ENCODE data around the gene SLC22A14. TPM values are rescaled to one million over a fixed set of nuclear protein-coding genes. Genes with fewer than 3 reads are reported as not detected.

The SLC22A14 gene
- total and polyA plus RNA-seq, 4 donors = 0.17 TPM; not detected in 3

- Histone ChIP-seq H3K36me3 (ENCODE audit: control insufficient read depth in 4 of 4, insufficient read depth in 3 of 4, low read depth in 1 of 4, low read length in 3 of 4) (no peaks in the 10 kb centered on the region), H3K9me3 (ENCODE audit: control insufficient read depth in 4 of 4, low read length in 3 of 4) (no peaks in the 10 kb centered on the region), H3K9ac (ENCODE audit: low read depth in 1 of 2, low read length in 2 of 2) (no peak overlapping the region), H3K4me3 (ENCODE audit: low read depth in 1 of 3, low read length in 3 of 3) (no peak overlapping the region), H3K27ac (ENCODE audit: low read depth in 1 of 2, low read length in 2 of 2) (no peak overlapping the region), H3K27me3 (ENCODE audit: control insufficient read depth in 4 of 4, insufficient read depth in 4 of 4, low read length in 3 of 4) (no peaks in the 10 kb centered on the region), H3K4me1 (ENCODE audit: control insufficient read depth in 4 of 4, insufficient read depth in 4 of 4, low read length in 3 of 4) (peaks cover under 1 to 4% (median 2%) of the 10 kb centered on the region in 4 donors)
- no peak for TF ChIP-seq HNF4A (conservative IDR thresholded peaks at IDR 0.05)
- no peak for TF ChIP-seq YY1 (IDR thresholded peaks at IDR 0.05)
- no peak for TF ChIP-seq MAX (IDR thresholded peaks at IDR 0.05)
- no peak for TF ChIP-seq NR2F2 (IDR thresholded peaks at IDR 0.05)
- no peak for TF ChIP-seq CTCF (IDR thresholded peaks at IDR 0.05; ENCODE audit: low read depth, low read length, missing input control)
- TF ChIP-seq FOXA2 (IDR thresholded peaks at IDR 0.05) = no peak
- TF ChIP-seq RAD21 (IDR thresholded peaks at IDR 0.05) = no peak
- TF ChIP-seq ATF3 (IDR thresholded peaks at IDR 0.05) = no peak
- no peak for TF ChIP-seq EGR1 (IDR thresholded peaks at IDR 0.05; ENCODE audit: low read depth in 2 of 2)
- WGBS = 92% methylated on average over 3 of the region's 3 CpGs
- no peak for DNase-seq (ENCODE audit: low spot score)
These were observed 11.5 kb upstream of the SLC22A14 start for GRCh38 chr3:38270606-38271005.

GRCh38 chr3:38271553-38271952 is 10.5 kb upstream of the SLC22A14 start:
- Histone ChIP-seq H3K4me3 (ENCODE audit: low read depth in 1 of 3, low read length in 3 of 3) (no peak overlapping the region), H3K9me3 (ENCODE audit: control insufficient read depth in 4 of 4, low read length in 3 of 4) (no peaks in the 10 kb centered on the region), H3K27ac (ENCODE audit: low read depth in 1 of 2, low read length in 2 of 2) (no peak overlapping the region), H3K9ac (ENCODE audit: low read depth in 1 of 2, low read length in 2 of 2) (no peak overlapping the region), H3K4me1 (ENCODE audit: control insufficient read depth in 4 of 4, insufficient read depth in 4 of 4, low read length in 3 of 4) (no peaks in the 10 kb centered on the region), H3K36me3 (ENCODE audit: control insufficient read depth in 4 of 4, insufficient read depth in 3 of 4, low read depth in 1 of 4, low read length in 3 of 4) (no peaks in the 10 kb centered on the region), H3K27me3 (ENCODE audit: control insufficient read depth in 4 of 4, insufficient read depth in 4 of 4, low read length in 3 of 4) (no peaks in the 10 kb centered on the region)
- WGBS = 95% methylated on average over 5 of the region's 5 CpGs
- DNase-seq (ENCODE audit: low spot score) = no peak
- TF ChIP-seq SP1 (IDR thresholded peaks at IDR 0.05) = no peak
- no peak for TF ChIP-seq HNF4G (IDR thresholded peaks at IDR 0.05)
- no peak for TF ChIP-seq RAD21 (IDR thresholded peaks at IDR 0.05)

- no peaks in the 10 kb centered on the region for H3K9me3 ChIP-seq (ENCODE audit: control insufficient read depth in 4 of 4, low read length in 3 of 4)
- H3K9ac ChIP-seq (ENCODE audit: low read depth in 1 of 2, low read length in 2 of 2) = no peak overlapping the region
- H3K36me3 ChIP-seq (ENCODE audit: control insufficient read depth in 4 of 4, insufficient read depth in 3 of 4, low read depth in 1 of 4, low read length in 3 of 4) = peaks cover 0 to 2% (median 0%) of the 10 kb centered on the region in 4 donors
- no peak for DNase-seq (ENCODE audit: low spot score)
- TF ChIP-seq CTCF (IDR thresholded peaks at IDR 0.05; ENCODE audit: low read depth, low read length, missing input control) = no peak
- no peak for TF ChIP-seq ATF3 (IDR thresholded peaks at IDR 0.05)
- H3K27me3 ChIP-seq (ENCODE audit: control insufficient read depth in 4 of 4, insufficient read depth in 4 of 4, low read length in 3 of 4) = no peaks in the 10 kb centered on the region
- no peak overlapping the region for H3K4me3 ChIP-seq (ENCODE audit: low read depth in 1 of 3, low read length in 3 of 3)
- H3K27ac ChIP-seq (ENCODE audit: low read depth in 1 of 2, low read length in 2 of 2) = no peak overlapping the region
- no peaks in the 10 kb centered on the region for H3K4me1 ChIP-seq (ENCODE audit: control insufficient read depth in 4 of 4, insufficient read depth in 4 of 4, low read length in 3 of 4)
- WGBS = 93% methylated on average over 21 of the region's 21 CpGs
These were observed 7.0 kb upstream of the SLC22A14 start for GRCh38 chr3:38274864-38275649.

Measured in liver (tissue), 9 donors.